ENCODE measurements around the gene SEMA4D. TPM values are rescaled to one million over a fixed set of nuclear protein-coding genes. Genes with fewer than 3 reads are reported as not detected.

SEMA4D gene
- total RNA-seq, 1 experiment from 2014 or later, result 0.37 TPM

DNA sequence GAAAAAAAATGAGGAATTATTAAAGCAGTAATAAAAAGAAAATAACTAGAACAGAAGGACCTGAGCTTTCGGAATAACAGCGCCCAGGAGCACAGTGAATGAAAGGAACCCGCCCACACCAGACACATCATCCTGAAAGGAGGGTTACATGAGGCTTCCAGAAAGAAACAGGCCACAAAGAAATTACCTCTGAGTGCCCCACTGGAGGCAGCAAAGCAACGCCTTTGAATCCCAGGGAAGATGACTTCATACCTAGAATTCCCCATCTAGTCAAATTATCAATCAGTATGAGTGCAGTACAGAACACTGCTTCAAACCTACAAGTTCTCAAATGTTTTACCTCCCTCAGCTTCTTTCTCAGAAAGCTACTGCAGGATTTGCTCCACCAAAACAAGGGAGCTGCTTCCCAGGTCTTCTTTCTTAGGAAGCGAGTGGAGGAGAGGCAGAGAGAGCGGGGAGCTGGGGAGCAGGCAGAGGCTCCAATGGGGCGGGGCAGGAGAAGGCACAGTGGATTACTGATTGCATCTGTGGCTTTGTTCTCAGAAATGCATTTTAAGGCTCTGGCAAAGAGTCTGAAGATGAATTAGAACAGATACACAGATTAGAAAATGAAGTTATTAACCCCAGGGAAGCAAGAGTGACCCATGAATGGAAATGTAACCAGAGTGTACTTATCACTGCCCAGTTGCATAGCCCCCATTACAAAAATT, 87.1 kb downstream of the SEMA4D start:
- no peak overlapping the region for H3K4me3 ChIP-seq
- H3K36me3 ChIP-seq, result no peaks in the 10 kb centered on the region
- H3K9me3 ChIP-seq (replicated peaks), result no peaks in the 10 kb centered on the region
- H3K27ac ChIP-seq, result no peak overlapping the region
- H3K27me3 ChIP-seq (replicated peaks), result no peaks in the 10 kb centered on the region
- peaks cover 19% of the 10 kb centered on the region for H3K4me1 ChIP-seq (replicated peaks)
- no peak for DNase-seq (ENCODE audit: low read depth in 1 of 2, low spot score in 2 of 2)

GRCh38 chr9:89410022-89410421, 87.9 kb downstream of the SEMA4D start:
- Histone ChIP-seq H3K4me1 (replicated peaks) (peaks cover 19% of the 10 kb centered on the region), H3K27ac (no peak overlapping the region), H3K27me3 (replicated peaks) (no peaks in the 10 kb centered on the region), H3K36me3 (no peaks in the 10 kb centered on the region), H3K4me3 (no peak overlapping the region), H3K9me3 (replicated peaks) (no peaks in the 10 kb centered on the region)
- no peak for DNase-seq (ENCODE audit: low read depth in 1 of 2, low spot score in 2 of 2)

- DNase-seq (ENCODE audit: low read depth in 1 of 2, low spot score in 2 of 2), result no peak
- Histone ChIP-seq H3K27me3 (replicated peaks) (no peaks in the 10 kb centered on the region), H3K9me3 (replicated peaks) (no peaks in the 10 kb centered on the region), H3K36me3 (no peaks in the 10 kb centered on the region), H3K4me3 (no peak overlapping the region), H3K27ac (no peak overlapping the region), H3K4me1 (replicated peaks) (peaks cover 19% of the 10 kb centered on the region)
Observed at GRCh38 chr9:89409466-89409865, 88.4 kb downstream of the SEMA4D start.

DNA sequence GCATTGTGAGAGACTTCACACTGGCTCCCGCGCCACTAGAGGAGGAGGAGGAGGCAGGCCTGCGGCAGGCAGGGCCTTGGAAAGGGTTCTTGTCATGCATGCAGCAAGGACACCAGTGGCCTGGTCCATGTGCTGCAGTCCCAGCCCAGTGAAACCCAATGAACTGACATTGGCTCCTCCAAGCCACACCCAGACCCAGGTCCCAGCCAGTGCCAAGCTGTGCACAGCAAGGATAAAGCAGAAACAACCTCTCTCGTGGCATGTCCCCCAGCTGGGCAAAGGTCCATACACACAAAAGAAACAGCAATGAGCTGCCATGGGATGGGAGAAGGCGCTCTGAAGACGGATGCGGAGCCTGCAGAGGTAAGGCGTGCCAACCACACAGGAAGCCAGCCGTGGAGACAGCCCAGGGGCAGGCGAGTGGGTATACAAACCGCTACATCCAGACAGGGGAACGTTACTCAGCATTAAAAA, 89.2 kb downstream of the SEMA4D start:
- peak in 1 of 2 experiments; percentile 14 for DNase-seq (ENCODE audit: low read depth in 1 of 2, low spot score in 2 of 2)
- H3K4me1 ChIP-seq (replicated peaks), result peaks cover 19% of the 10 kb centered on the region
- H3K27me3 ChIP-seq (replicated peaks), result no peaks in the 10 kb centered on the region
- H3K4me3 ChIP-seq, result no peak overlapping the region
- no peaks in the 10 kb centered on the region for H3K9me3 ChIP-seq (replicated peaks)
- H3K36me3 ChIP-seq, result no peaks in the 10 kb centered on the region
- no peak overlapping the region for H3K27ac ChIP-seq

- no peaks in the 10 kb centered on the region for H3K36me3 ChIP-seq
- no peak overlapping the region for H3K4me3 ChIP-seq
- peaks cover 19% of the 10 kb centered on the region for H3K4me1 ChIP-seq (replicated peaks)
- H3K27me3 ChIP-seq (replicated peaks), result no peaks in the 10 kb centered on the region
- no peak overlapping the region for H3K27ac ChIP-seq
- DNase-seq (ENCODE audit: low read depth in 1 of 2, low spot score in 2 of 2), result no peak
- H3K9me3 ChIP-seq (replicated peaks), result no peaks in the 10 kb centered on the region
Observed at GRCh38 chr9:89407070-89407469, 90.8 kb downstream of the SEMA4D start.

DNA sequence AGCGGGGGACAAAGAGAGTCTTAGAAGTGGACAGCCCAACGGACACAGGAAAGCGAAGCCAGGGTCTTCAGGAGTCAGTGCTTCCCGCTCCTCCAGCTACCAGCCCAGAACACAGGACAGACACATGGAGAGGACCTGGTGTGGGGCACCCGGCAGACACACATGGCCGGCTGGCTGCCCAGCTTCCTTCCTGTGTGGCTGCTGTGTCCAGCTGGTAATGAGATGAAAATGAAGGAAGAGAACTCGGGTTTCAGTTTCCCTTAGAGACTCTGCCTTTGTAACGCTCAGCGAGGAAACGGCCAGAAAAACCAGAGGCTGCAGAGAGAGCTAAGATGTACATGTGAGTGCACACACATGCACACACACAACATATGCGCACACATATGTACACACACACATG, 92.1 kb downstream of the SEMA4D start:
- DNase-seq (ENCODE audit: low read depth in 1 of 2, low spot score in 2 of 2), result no peak

DNA sequence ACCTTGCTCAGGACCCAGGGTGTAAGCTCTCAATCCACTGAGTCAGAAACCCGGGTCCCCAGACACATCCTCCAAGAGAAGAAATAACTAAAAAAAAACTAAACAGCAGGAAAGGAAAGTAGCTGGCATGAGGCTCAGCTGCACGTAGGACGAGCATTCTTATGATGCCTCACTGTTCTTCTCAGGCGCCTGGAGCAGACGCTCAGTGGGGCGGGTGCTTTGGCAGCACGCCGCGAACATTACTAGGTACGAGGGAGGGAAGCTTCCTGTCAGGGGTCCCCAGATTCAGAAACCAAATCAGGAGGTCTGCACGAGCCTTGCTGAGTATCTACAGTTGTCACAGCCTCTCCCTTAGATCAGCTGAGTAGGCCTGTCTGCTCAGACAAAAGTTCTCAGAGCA, 93.8 kb downstream of the SEMA4D start:
- Histone ChIP-seq H3K27ac (no peak overlapping the region), H3K36me3 (no peaks in the 10 kb centered on the region), H3K9me3 (replicated peaks) (no peaks in the 10 kb centered on the region), H3K27me3 (replicated peaks) (no peaks in the 10 kb centered on the region), H3K4me1 (replicated peaks) (peaks cover 14% of the 10 kb centered on the region), H3K4me3 (no peak overlapping the region)
- DNase-seq (ENCODE audit: low read depth in 1 of 2, low spot score in 2 of 2), result no peak

More for the DNA sequence above, 92.1 kb downstream of the SEMA4D start:
- Histone ChIP-seq H3K27me3 (replicated peaks) (no peaks in the 10 kb centered on the region), H3K9me3 (replicated peaks) (no peaks in the 10 kb centered on the region), H3K4me3 (no peak overlapping the region), H3K36me3 (no peaks in the 10 kb centered on the region), H3K4me1 (replicated peaks) (peaks cover 19% of the 10 kb centered on the region), H3K27ac (no peak overlapping the region)

DNA sequence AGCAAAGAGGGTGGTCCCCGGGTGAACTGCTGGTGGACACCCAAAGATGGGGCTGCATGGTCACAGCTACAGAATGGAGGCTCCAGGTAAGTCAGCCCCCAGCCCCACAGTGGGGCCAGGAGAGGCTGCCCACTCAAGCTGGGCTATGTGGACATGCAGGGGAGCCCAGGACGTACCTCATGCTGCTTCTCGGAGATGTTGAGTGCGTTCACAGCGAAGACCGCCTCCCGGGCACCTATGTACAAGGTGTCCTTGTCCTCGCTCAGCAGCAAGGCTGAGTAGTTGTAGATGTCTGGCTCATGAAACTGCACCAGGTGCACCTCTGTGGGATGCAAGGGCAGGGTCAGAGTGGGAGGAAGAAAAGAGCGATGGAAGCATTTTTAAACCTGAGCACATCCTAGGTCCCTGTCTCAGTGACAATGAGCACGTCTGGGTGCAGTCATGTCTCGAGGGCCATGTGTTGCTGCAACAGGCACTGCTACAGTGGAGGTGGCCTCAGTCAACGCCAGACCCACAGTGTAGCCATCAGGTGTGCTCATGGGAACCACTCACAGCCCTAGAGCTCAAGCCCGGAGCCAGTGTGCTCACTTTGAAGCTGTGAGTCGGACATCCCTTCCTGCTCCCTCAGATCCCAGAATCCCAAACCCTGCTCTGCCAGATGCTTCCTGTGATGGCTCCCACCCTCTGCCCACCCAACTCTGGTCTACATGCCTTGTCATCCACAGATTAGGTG, 95.1 kb downstream of the SEMA4D start:
- no peak overlapping the region for H3K4me3 ChIP-seq
- no peaks in the 10 kb centered on the region for H3K36me3 ChIP-seq
- no peaks in the 10 kb centered on the region for H3K9me3 ChIP-seq (replicated peaks)
- H3K27me3 ChIP-seq (replicated peaks), result no peaks in the 10 kb centered on the region
- H3K4me1 ChIP-seq (replicated peaks), result peaks cover 7% of the 10 kb centered on the region; the same call in 1 of the 2 replicates
- H3K27ac ChIP-seq, result no peak overlapping the region
- DNase-seq (ENCODE audit: low read depth in 1 of 2, low spot score in 2 of 2), result no peak

- H3K27ac ChIP-seq, result no peak overlapping the region
- DNase-seq (ENCODE audit: low read depth in 1 of 2, low spot score in 2 of 2), result no peak
- H3K9me3 ChIP-seq (replicated peaks), result no peaks in the 10 kb centered on the region
- no peak overlapping the region for H3K4me3 ChIP-seq
- H3K36me3 ChIP-seq, result no peaks in the 10 kb centered on the region
- no peaks in the 10 kb centered on the region for H3K27me3 ChIP-seq (replicated peaks)
- no peaks in the 10 kb centered on the region for H3K4me1 ChIP-seq (replicated peaks)
Observed at GRCh38 chr9:89400403-89401116, 97.4 kb downstream of the SEMA4D start.

GRCh38 chr9:89398621-89399020, 99.3 kb downstream of the SEMA4D start:
- DNase-seq (ENCODE audit: low read depth in 1 of 2, low spot score in 2 of 2), result no peak
- Histone ChIP-seq H3K4me1 (replicated peaks) (no peaks in the 10 kb centered on the region), H3K36me3 (no peaks in the 10 kb centered on the region), H3K9me3 (replicated peaks) (no peaks in the 10 kb centered on the region), H3K27me3 (replicated peaks) (no peaks in the 10 kb centered on the region), H3K4me3 (no peak overlapping the region), H3K27ac (no peak overlapping the region)

DNA sequence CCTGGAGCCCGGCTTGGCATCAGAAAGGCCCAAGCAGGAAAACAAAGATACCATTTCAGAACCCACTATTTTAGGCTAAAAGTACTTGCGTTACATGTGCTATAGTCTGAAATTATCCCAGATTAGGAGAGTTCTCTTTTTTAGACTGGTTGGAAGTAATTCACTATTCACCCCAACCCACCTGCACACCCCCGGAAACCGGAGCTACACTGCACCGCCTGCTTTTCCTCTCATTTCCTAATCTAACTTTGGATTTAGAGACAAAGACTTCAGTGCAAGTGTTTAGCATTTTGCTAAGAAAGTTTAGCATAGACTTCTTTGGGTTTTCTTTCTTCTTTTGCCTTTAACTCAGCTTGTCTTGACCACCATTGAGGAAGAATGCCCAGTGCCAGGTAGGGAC, 100.4 kb downstream of the SEMA4D start:
- H3K36me3 ChIP-seq, result no peaks in the 10 kb centered on the region
- no peak for DNase-seq (ENCODE audit: low read depth in 1 of 2, low spot score in 2 of 2)
- no peaks in the 10 kb centered on the region for H3K27me3 ChIP-seq (replicated peaks)
- no peaks in the 10 kb centered on the region for H3K4me1 ChIP-seq (replicated peaks)
- H3K27ac ChIP-seq, result no peak overlapping the region
- no peaks in the 10 kb centered on the region for H3K9me3 ChIP-seq (replicated peaks)
- H3K4me3 ChIP-seq, result no peak overlapping the region

DNA sequence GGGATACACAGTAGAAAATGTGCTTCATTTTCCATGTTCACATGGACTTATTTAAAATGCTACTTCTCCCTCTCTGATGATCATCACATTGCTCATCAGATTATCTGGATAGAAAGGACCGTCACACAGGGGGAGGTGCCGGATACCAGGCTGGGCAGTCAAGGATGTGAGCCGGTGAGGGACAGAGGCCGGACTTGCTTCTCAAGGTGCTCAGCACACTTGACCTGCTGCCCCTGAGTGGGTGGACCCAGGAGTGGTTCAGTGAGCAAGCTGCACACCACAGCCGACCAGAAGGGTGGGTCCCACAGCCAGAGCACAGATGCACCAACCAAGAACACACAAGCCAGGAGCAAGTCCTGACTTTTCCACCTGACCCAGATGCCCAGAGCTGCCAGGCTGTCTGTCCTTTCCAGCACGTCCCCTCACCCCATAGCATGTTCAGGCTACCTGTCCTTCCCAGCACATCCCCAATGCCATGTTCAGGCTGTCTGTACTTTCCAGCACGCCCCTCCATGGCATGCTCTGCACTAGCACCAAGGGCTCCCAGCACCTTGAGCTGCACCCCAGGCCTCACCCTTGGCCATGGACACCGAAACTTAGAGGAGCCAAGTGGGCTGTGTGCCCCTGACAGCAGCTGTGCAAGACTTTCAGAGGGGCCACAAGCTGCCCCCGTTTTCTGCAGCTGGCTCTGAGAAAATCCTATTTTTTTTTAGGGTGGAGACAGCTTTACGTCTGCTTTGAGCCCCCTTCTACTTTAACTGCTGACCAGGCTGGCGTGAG, 101.8 kb downstream of the SEMA4D start:
- DNase-seq (ENCODE audit: low read depth in 1 of 2, low spot score in 2 of 2), result no peak
- Histone ChIP-seq H3K4me3 (no peak overlapping the region), H3K27ac (no peak overlapping the region), H3K4me1 (replicated peaks) (peaks cover 7% of the 10 kb centered on the region), H3K36me3 (no peaks in the 10 kb centered on the region), H3K9me3 (replicated peaks) (no peaks in the 10 kb centered on the region), H3K27me3 (replicated peaks) (no peaks in the 10 kb centered on the region)

- Histone ChIP-seq H3K27ac (no peak overlapping the region), H3K27me3 (replicated peaks) (no peaks in the 10 kb centered on the region), H3K36me3 (no peaks in the 10 kb centered on the region), H3K4me1 (replicated peaks) (peaks cover 17% of the 10 kb centered on the region), H3K4me3 (no peak overlapping the region), H3K9me3 (replicated peaks) (no peaks in the 10 kb centered on the region)
- no peak for DNase-seq (ENCODE audit: low read depth in 1 of 2, low spot score in 2 of 2)
Observed at GRCh38 chr9:89394412-89394811, 103.5 kb downstream of the SEMA4D start.
